GM10847 (cell line): ENCODE data around the gene IQGAP2.

ENCODE experiments used
- POLR2A ChIP-seq: IDR thresholded peaks from 2 replicates; pipeline ENCODE4 v1.6.1; 2011; ENCODE audit not compliant: insufficient read length; ENCODE audit errors: extremely low read depth

The IQGAP2 gene

DNA sequence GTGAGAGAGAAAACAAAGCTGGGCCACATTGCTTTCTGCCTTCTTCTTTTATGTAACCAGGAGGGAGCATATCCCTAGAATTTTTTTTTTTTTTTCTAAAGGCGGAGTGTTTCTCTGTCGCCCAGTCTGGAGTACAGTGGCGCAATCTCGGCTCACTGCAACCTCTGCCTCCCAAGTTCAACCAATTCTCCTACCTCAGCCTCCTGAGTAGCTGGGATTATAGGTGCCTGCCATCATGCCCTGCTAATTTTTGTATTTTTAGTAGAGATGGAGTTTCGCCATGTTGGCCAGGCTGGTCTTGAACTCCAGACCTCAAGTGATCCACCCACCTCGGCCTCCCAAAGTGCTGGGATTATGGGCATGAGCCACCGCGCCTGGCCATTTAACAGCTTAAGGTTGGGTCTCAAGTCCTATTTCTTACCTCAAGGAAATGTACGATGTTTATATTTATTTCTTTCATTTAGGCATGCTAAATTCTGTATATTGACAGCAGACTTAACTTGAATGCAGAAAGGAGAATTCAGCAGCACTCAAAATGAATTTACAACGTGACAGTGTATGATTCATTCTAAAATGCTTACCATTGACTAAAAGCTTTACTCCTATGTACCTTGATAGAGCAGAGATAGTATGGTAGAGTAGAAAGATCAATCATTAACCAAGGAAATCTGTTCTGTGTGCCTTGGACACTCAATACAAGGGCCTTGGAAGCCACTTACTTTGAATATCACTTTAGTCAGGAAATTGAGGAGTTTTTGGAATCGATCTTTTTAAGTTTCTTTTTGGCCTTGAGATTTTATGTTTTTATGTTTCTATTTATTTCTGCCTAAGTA lies 119.2 kb downstream of the IQGAP2 start:
- no peak for TF ChIP-seq POLR2A

- TF ChIP-seq POLR2A = no peak
Measured at GRCh38 chr5:76524101-76524835, 121.2 kb downstream of the IQGAP2 start.

- no peak for TF ChIP-seq POLR2A
Measured at GRCh38 chr5:76524868-76525267, 121.8 kb downstream of the IQGAP2 start.

GRCh38 chr5:76525956-76526355 lies 122.9 kb downstream of the IQGAP2 start:
- TF ChIP-seq POLR2A = no peak

DNA sequence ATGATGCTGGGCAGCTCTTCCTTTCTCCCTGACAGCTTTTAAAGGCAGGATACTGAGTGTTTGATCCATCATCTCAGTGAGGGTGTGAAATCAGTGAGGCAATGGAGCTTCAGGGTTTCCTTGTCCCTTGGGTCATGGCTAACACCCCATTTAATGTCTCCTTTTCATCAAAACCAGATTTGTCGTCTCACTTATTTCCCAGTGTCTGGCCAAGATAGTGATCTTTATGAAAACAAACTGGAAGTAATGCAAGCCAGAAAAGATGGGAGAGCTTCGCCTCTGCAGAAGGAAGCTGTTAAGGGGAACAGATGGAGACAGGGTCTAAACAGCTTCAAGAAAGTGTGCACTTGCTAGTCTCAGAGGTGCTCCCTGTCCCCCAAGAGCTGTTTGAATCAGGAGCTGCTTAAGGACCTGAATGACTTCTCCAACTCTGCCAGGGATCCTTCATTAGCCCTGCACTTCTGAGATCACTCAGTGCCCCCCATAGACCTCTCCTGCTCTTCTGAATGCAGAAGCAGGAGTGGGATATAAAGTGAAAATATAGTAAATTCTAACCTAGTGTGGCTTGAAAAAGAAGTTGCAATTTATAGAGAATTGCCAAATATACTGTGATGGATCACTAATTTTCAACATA lies 124.0 kb downstream of the IQGAP2 start:
- TF ChIP-seq POLR2A = no peak

- TF ChIP-seq POLR2A = no peak
Measured at GRCh38 chr5:76527685-76528161, 124.6 kb downstream of the IQGAP2 start.

DNA sequence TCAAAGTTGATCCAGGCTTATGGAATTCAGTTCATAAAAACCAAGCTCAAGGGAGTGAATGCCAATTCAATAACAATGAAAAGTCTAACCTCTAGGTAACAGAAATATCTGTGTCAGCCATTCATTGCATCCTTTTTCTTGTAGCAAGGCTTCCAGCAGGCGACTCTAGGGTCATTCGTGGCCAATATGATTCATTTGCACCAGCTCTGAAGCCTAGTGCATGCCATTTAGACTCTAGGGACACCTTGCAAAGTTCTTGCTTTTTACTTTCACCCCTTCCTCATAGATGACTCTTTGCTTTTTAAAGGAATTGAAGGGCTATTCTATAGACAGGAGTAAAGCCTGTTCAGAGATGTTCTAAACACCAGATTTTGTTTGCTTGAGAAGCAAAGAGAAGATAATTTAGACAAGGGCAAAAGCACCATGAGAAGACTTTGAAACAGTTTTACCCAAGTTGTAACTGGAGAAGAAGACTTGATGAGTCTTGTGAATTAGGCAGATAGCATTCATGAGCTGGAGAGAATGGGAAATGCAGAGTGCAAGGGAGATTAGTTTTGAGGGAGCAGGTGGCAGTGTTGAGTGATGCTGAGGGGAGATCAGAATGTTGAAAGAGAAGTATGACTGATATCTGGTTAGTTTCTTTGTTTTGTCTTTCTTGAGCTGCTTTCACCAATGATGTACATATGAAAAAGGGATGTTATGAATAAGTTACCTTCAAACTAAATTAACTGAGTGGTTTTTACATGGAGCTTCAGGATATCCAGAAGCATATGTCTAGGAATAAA lies 125.7 kb downstream of the IQGAP2 start:
- no peak for TF ChIP-seq POLR2A

DNA sequence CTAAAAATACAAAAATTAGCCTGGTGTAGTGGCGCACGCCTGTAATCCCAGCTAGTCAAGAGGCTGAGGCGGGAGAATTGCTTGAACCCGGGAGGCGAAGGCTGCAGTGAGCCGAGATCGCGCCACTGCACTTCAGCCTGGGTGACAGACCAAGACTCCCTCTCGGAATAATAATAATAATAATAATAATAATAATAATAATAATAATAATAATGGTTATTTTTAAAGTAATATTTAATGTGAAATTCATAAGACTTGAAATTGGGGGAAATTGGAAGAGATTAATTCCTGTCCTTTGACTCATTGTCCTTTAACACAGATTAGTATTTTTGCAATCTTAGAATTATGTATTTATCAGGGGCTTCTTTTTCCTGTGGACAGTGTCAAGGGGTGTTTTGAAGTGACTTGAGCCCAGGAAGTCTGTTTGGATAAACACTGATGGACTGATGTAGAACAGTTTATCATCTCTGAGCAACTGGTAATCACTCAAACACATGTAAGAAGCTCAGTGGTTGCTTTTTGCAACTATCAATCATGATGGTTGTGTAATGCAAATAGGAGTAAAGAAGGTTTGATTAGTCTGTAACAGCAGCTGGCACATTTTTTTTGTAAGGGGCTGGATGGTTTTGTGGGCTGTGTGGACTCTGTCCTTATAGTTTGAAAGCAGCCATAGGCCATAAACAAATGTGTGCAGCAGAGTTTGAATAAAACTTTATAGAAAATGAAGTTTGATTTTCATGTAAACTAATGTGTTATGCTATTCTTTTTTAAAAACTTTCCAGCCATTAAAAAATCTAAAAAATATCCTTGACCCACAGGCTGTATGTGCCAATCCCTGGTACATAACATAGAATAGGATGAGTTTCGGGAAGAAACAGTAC lies 126.6 kb downstream of the IQGAP2 start:
- no peak for TF ChIP-seq POLR2A

- no peak for TF ChIP-seq POLR2A
Measured at GRCh38 chr5:76532052-76532451, 129.0 kb downstream of the IQGAP2 start.

DNA sequence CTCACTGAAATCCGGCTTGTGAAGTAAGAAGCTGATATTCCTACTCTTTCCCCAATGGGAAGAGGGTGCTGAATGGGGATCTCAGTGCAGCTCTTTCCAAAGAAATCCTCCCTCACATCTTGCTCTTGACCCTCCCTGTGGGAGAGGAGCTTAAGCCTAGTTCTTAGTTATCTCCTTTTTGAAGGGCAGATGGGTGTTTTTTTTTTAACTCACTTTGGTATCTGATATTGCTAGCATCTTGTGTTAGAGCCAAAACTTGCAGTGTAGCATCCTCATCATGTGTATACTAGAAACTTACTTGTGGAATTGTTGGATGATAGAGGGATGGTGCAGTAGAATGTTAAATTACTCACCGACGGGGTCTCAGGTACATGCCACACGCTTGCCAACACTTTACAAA lies 129.9 kb downstream of the IQGAP2 start:
- TF ChIP-seq POLR2A = no peak

GRCh38 chr5:76535577-76535976 lies 132.5 kb downstream of the IQGAP2 start:
- TF ChIP-seq POLR2A = no peak

- no peak for TF ChIP-seq POLR2A
Measured at GRCh38 chr5:76537073-76537543, 134.0 kb downstream of the IQGAP2 start.

- no peak for TF ChIP-seq POLR2A
Measured at GRCh38 chr5:76542241-76542640, 139.2 kb downstream of the IQGAP2 start.
